Astrocyte of the cerebellum (primary cell): Measurements from ENCODE around the gene SLC37A1.

Source experiments
- DNase-seq: peaks from one replicate; pipeline ENCODE4 v3.0.0-alpha.2; 2011; ENCODE audit warnings: low read depth
- H3K4me3 ChIP-seq: 2 replicates; pipeline ENCODE4 v1.5.1; 2011; ENCODE audit warnings: mild to moderate bottlenecking, low read depth, low read length, moderate library complexity
- CTCF ChIP-seq: IDR thresholded peaks from 2 replicates; pipeline ENCODE4 v1.5.1; 2012; ENCODE audit warnings: low read length, low read depth, moderate library complexity, mild to moderate bottlenecking; ENCODE audit errors: missing control alignments
- in situ Hi-C: cut with HindIII; loops from 2 replicates; pipeline ENCODE4 v1.10.0; 2017; ENCODE audit warnings: low sequenced_read_pairs

Gene SLC37A1

GRCh38 chr21:42543106-42543847 lies 29.6 kb downstream of the SLC37A1 start:
- in situ Hi-C loops: no loop called here

GRCh38 chr21:42544544-42544943 lies 30.9 kb downstream of the SLC37A1 start:
- TF ChIP-seq CTCF: no peak
- DNase-seq: no peak
- in situ Hi-C loops: no loop called here
- no peak overlapping the region for H3K4me3 ChIP-seq

More at GRCh38 chr21:42543106-42543847, 29.6 kb downstream of the SLC37A1 start:
- TF ChIP-seq CTCF: no peak
- DNase-seq: no peak
- no peak overlapping the region for H3K4me3 ChIP-seq

- in situ Hi-C loops: no loop called here
- TF ChIP-seq CTCF: no peak
- DNase-seq: no peak
- H3K4me3 ChIP-seq: no peak overlapping the region
Observed at GRCh38 chr21:42545317-42545716, 31.7 kb downstream of the SLC37A1 start.

GRCh38 chr21:42545745-42546144 lies 32.1 kb downstream of the SLC37A1 start:
- in situ Hi-C loops: no loop called here
- H3K4me3 ChIP-seq: no peak overlapping the region
- no peak for DNase-seq
- TF ChIP-seq CTCF: no peak

- in situ Hi-C loops: no loop called here
- H3K4me3 ChIP-seq: no peak overlapping the region
- no peak for DNase-seq
- TF ChIP-seq CTCF: no peak
Observed at GRCh38 chr21:42546433-42546832, 32.8 kb downstream of the SLC37A1 start.

GRCh38 chr21:42547001-42547905 lies 33.6 kb downstream of the SLC37A1 start:
- no peak for TF ChIP-seq CTCF
- in situ Hi-C loops: no loop called here
- no peak overlapping the region for H3K4me3 ChIP-seq
- no peak for DNase-seq
